GM18909 (cell line): Measurements from ENCODE around the gene DHDDS.
A peak's percentile ranks its signal among the peaks of the same experiment; 100 is the strongest.
"Not testable (repeated sequence)": the region's sequence is repeated elsewhere in the genome, so short reads cannot be mapped to it uniquely, and the experiment has no call there.

Source experiments
- ATAC-seq: cut with Tn5 transposase; IDR thresholded peaks from one replicate; pipeline ENCODE4 v1.9.1; 2021; ENCODE audit warnings: mild to moderate bottlenecking; ENCODE audit not compliant: unreplicated experiment, poor library complexity

The DHDDS gene

GRCh38 chr1:26431979-26432695, at the start of gene DHDDS:
Gene DHDDS (plus strand): TSS chr1:26432321. CDS start chr1:26432946, 625 bp downstream.
- peak; percentile 95 for ATAC-seq

GRCh38 chr1:26384076-26384475, 48.0 kb upstream of the DHDDS start:
- no peak for ATAC-seq

GRCh38 chr1:26385063-26385462, 47.1 kb upstream of the DHDDS start:
- not testable (repeated sequence) for ATAC-seq

- no peak for ATAC-seq
These were observed 44.7 kb upstream of the DHDDS start for GRCh38 chr1:26387447-26387846.

GRCh38 chr1:26388791-26389445, 43.2 kb upstream of the DHDDS start:
- ATAC-seq, result no peak

- ATAC-seq, result no peak
These were observed 42.4 kb upstream of the DHDDS start for GRCh38 chr1:26389604-26390247.

- no peak for ATAC-seq
These were observed 40.7 kb upstream of the DHDDS start for GRCh38 chr1:26391450-26391849.

GRCh38 chr1:26395754-26396153, 36.4 kb upstream of the DHDDS start:
- no peak for ATAC-seq

- no peak for ATAC-seq
These were observed 33.1 kb upstream of the DHDDS start for GRCh38 chr1:26399034-26399433.

- ATAC-seq, result no peak
These were observed 30.2 kb upstream of the DHDDS start for GRCh38 chr1:26401891-26402290.

GRCh38 chr1:26403656-26404055, 28.5 kb upstream of the DHDDS start:
- no peak for ATAC-seq

GRCh38 chr1:26404641-26405040, 27.5 kb upstream of the DHDDS start:
- no peak for ATAC-seq

GRCh38 chr1:26405281-26405915, 26.7 kb upstream of the DHDDS start:
- ATAC-seq, result no peak

GRCh38 chr1:26408604-26409003, 23.5 kb upstream of the DHDDS start:
- ATAC-seq, result no peak

- no peak for ATAC-seq
These were observed 22.8 kb upstream of the DHDDS start for GRCh38 chr1:26409191-26409807.

- ATAC-seq, result no peak
These were observed 21.2 kb upstream of the DHDDS start, which contains the start of gene LIN28A for GRCh38 chr1:26410706-26411623. Gene LIN28A (plus strand): TSS chr1:26410817. CDS start chr1:26410892, 75 bp downstream.

- ATAC-seq, result no peak
These were observed 20.5 kb upstream of the DHDDS start for GRCh38 chr1:26411624-26412074.

- ATAC-seq, result no peak
These were observed 19.8 kb upstream of the DHDDS start for GRCh38 chr1:26412180-26412840.

- no peak for ATAC-seq
These were observed 19.1 kb upstream of the DHDDS start for GRCh38 chr1:26413031-26413430.
